ENCODE measurements around the gene SLC7A7. TPM values are rescaled to one million over a fixed set of nuclear protein-coding genes. Genes with fewer than 3 reads are reported as not detected.
"Not testable (repeated sequence)": the region's sequence is repeated elsewhere in the genome, so short reads cannot be mapped to it uniquely, and the experiment has no call there.

Gene SLC7A7
- total RNA-seq, 4 donors from 2014 or later, result 52.0 to 72.3 (median 64.0) TPM

- ATAC-seq (ENCODE audit: low FRiP score) (no peak), DNase-seq (ENCODE audit: low spot score) (no peak)
- TF ChIP-seq, protein P1, sequence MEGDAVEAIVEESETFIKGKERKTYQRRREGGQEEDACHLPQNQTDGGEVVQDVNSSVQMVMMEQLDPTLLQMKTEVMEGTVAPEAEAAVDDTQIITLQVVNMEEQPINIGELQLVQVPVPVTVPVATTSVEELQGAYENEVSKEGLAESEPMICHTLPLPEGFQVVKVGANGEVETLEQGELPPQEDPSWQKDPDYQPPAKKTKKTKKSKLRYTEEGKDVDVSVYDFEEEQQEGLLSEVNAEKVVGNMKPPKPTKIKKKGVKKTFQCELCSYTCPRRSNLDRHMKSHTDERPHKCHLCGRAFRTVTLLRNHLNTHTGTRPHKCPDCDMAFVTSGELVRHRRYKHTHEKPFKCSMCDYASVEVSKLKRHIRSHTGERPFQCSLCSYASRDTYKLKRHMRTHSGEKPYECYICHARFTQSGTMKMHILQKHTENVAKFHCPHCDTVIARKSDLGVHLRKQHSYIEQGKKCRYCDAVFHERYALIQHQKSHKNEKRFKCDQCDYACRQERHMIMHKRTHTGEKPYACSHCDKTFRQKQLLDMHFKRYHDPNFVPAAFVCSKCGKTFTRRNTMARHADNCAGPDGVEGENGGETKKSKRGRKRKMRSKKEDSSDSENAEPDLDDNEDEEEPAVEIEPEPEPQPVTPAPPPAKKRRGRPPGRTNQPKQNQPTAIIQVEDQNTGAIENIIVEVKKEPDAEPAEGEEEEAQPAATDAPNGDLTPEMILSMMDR (IDR thresholded peaks at IDR 0.05), result no peak
Observed at GRCh38 chr14:22748206-22748605, 67.0 kb downstream of the SLC7A7 start.

DNA sequence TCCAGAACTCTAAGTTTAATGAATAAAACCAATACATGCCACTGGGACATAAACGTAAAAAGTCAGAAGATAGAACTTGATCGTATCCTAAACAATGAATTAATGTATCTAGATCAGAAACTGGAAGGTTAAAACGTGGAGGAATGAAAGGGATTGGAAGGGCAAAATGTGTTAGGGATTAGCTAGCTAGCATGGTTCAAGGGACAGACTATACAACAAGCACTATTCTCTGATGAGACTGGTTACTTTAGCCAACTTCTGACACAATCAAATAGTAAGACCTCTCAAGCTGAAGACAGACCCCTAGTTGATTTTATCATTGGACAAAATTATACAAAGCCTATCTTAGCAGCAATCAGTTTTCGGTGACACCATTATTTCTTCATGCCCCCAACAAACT lies 67.5 kb downstream of the SLC7A7 start:
- no peak for ATAC-seq (ENCODE audit: low FRiP score)

DNA sequence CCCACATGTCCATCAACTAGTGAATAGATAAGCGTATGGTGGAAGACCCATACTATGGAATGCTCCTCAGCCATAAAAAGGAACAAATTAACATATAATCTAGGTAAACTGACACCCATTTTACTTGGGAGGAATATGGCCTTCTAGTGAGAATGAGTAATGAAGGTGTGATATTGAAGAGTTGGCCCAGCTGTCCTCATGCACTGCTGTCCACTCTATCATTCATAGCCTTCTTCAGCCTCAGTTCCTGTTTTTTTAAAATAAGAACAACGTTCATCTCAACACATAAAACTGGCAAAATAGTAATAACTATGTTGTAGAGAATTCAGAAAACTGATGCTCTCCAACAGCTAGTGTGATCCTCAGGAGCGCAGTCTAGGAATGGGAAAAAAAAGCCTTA lies 75.2 kb downstream of the SLC7A7 start:
- ATAC-seq (ENCODE audit: low FRiP score) (no peak), DNase-seq (ENCODE audit: low spot score) (no peak)
- TF ChIP-seq, protein P1 (IDR thresholded peaks at IDR 0.05), result no peak

More for the DNA sequence above, 67.5 kb downstream of the SLC7A7 start:
- no peak for DNase-seq (ENCODE audit: low spot score)
- TF ChIP-seq, protein P1 (IDR thresholded peaks at IDR 0.05), result no peak

- TF ChIP-seq, protein P1 (IDR thresholded peaks at IDR 0.05), result no peak
- DNase-seq (ENCODE audit: low spot score) (no peak), ATAC-seq (ENCODE audit: low FRiP score) (no peak)
Observed at GRCh38 chr14:22739423-22739822, 75.8 kb downstream of the SLC7A7 start.

DNA sequence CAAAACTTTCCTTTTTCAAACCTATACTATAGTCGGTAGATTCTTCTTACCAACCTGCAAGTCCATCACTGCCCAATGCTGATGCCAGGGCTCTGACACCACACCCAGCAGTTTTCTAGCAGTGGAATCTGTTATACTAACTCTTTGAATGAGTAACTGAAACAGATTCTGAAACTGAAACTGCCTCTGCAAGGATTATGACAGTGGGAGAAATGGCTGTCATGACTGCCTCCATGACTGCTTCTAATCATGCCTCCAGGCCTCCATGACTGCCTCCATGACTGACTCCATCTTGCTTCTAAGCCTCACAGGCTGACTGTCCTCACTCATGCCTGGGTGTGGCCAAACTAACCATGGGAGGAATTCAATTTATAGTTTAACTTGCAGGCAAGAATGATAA lies 78.2 kb downstream of the SLC7A7 start:
- TF ChIP-seq, protein P1 (IDR thresholded peaks at IDR 0.05), result no peak
- DNase-seq (ENCODE audit: low spot score) (no peak), ATAC-seq (ENCODE audit: low FRiP score) (no peak)

DNA sequence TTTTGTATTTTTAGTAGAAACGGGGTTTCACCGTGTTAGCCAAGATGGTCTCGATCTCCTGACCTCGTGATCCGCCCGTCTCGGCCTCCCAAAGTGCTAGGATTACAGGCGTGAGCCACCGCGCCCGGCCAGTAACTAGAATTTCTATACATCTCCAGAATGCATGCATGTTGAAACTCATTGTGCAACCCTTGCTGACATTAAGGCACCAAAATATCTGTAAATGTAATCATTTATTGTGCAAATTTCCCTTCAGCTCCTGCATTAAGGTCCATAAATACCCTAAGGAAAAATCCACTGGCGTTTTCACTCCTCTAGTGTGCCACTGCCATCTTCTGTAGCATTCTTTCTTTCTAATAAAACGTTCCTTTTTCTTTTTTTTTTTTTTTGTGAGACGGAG lies 78.9 kb downstream of the SLC7A7 start:
- not testable (repeated sequence) for DNase-seq (ENCODE audit: low spot score)

DNA sequence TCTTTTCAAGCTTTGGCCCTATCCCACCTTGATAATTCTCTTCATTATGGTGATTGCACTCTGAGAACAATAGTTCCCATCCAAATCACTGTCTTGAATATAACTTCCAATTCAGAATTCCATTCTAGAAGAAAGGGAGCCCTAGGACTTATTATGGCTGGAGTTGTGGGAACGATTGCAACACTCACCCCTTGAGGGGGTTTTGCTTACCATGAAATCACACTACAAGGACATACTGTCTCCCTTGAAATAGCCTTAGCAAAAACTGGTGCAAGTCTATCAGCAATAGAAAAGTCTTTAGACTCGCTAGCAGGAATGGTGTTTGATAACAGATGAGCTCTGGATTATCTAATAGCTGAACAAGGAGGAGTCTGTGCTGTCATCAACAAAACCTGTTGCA lies 80.1 kb downstream of the SLC7A7 start:
- no peak for ATAC-seq (ENCODE audit: low FRiP score)

More for the DNA sequence above, 78.9 kb downstream of the SLC7A7 start:
- not testable (repeated sequence) for ATAC-seq (ENCODE audit: low FRiP score)

More for the DNA sequence above, 80.1 kb downstream of the SLC7A7 start:
- DNase-seq (ENCODE audit: low spot score), result no peak
- TF ChIP-seq, protein P1 (IDR thresholded peaks at IDR 0.05), result no peak
